Karpas-422 (cell line): ENCODE measurements around the gene AKAP10. TPM values are rescaled to one million over a fixed set of nuclear protein-coding genes. Genes with fewer than 3 reads are reported as not detected.
A peak's percentile ranks its signal among the peaks of the same experiment; 100 is the strongest.
"Not testable (repeated sequence)": the region's sequence is repeated elsewhere in the genome, so short reads cannot be mapped to it uniquely, and the experiment has no call there.

Experiments used
- DNase-seq: peaks from one replicate; pipeline ENCODE4 v3.0.0-alpha.2; 2015
- H2AFZ ChIP-seq: fragments of 200-600 bp; sonication (generic); 2 replicates; pipeline ENCODE4 v1.6.1; 2014; ENCODE audit warnings: antibody characterized with exemption, low read length, mixed read lengths
- H3K27ac ChIP-seq: fragments of 200-600 bp; sonication (generic); 2 replicates; pipeline ENCODE4 v1.5.1; 2014; ENCODE audit warnings: mild to moderate bottlenecking, low read length, moderate library complexity
- H3K27me3 ChIP-seq: fragments of 200-600 bp; sonication (generic); 2 replicates; pipeline ENCODE4 v1.6.1; 2014; ENCODE audit warnings: low read length, mixed read lengths
- H3K36me3 ChIP-seq: fragments of 200-600 bp; sonication (generic); 2 replicates; pipeline ENCODE4 v1.6.1; 2014; ENCODE audit warnings: low read length, mixed read lengths; ENCODE audit not compliant: insufficient read depth
- H3K4me1 ChIP-seq: fragments of 200-600 bp; sonication (generic); 2 replicates; pipeline ENCODE4 v1.6.1; 2014; ENCODE audit warnings: mild to moderate bottlenecking, low read length, mixed read lengths
- H3K4me2 ChIP-seq: fragments of 200-600 bp; sonication (generic); 2 replicates; pipeline ENCODE4 v1.6.1; 2014; ENCODE audit warnings: low read length, low read depth, mild to moderate bottlenecking; ENCODE audit not compliant: poor library complexity, severe bottlenecking
- H3K4me3 ChIP-seq: fragments of 200-600 bp; sonication (generic); 2 replicates; pipeline ENCODE4 v1.5.1; 2014; ENCODE audit warnings: mild to moderate bottlenecking, antibody characterized with exemption, low read length, mixed read lengths
- H3K79me2 ChIP-seq: fragments of 200-600 bp; sonication (generic); 2 replicates; pipeline ENCODE4 v1.6.1; 2014; ENCODE audit warnings: mild to moderate bottlenecking, low read length, mixed read lengths
- H3K9ac ChIP-seq: fragments of 200-600 bp; sonication (generic); 2 replicates; pipeline ENCODE4 v1.6.0; 2014; ENCODE audit warnings: low read length
- H3K9me2 ChIP-seq: fragments of 200-600 bp; sonication (generic), shearing (Covaris generic); replicated peaks from 2 replicates; pipeline ENCODE4 v1.6.0; 2014; ENCODE audit warnings: mild to moderate bottlenecking, low read length, moderate library complexity; ENCODE audit not compliant: insufficient read depth
- H3K9me3 ChIP-seq: fragments of 300-700, 200-600 bp; sonication (generic); 2 replicates; pipeline ENCODE4 v1.6.1; 2014; ENCODE audit warnings: low read length, mixed read lengths
- H4K20me1 ChIP-seq: fragments of 200-600 bp; sonication (generic); 2 replicates; pipeline ENCODE4 v1.6.1; 2014; ENCODE audit warnings: mild to moderate bottlenecking, antibody characterized with exemption, low read length, low read depth; ENCODE audit not compliant: insufficient read depth
- total RNA-seq: library from RNA; depleted of rRNA; stranded (reverse); fragments of >200 nt; shearing (Covaris generic); gene quantifications from 2 replicates; pipeline ENCODE4 v1.2.3, GENCODE V29; 2014; ENCODE audit warnings: low replicate concordance; rRNA removed

The AKAP10 gene, protein sequence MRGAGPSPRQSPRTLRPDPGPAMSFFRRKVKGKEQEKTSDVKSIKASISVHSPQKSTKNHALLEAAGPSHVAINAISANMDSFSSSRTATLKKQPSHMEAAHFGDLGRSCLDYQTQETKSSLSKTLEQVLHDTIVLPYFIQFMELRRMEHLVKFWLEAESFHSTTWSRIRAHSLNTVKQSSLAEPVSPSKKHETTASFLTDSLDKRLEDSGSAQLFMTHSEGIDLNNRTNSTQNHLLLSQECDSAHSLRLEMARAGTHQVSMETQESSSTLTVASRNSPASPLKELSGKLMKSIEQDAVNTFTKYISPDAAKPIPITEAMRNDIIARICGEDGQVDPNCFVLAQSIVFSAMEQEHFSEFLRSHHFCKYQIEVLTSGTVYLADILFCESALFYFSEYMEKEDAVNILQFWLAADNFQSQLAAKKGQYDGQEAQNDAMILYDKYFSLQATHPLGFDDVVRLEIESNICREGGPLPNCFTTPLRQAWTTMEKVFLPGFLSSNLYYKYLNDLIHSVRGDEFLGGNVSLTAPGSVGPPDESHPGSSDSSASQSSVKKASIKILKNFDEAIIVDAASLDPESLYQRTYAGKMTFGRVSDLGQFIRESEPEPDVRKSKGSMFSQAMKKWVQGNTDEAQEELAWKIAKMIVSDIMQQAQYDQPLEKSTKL
- 25.2 and 31.1 TPM in 2 replicates for total RNA-seq

DNA sequence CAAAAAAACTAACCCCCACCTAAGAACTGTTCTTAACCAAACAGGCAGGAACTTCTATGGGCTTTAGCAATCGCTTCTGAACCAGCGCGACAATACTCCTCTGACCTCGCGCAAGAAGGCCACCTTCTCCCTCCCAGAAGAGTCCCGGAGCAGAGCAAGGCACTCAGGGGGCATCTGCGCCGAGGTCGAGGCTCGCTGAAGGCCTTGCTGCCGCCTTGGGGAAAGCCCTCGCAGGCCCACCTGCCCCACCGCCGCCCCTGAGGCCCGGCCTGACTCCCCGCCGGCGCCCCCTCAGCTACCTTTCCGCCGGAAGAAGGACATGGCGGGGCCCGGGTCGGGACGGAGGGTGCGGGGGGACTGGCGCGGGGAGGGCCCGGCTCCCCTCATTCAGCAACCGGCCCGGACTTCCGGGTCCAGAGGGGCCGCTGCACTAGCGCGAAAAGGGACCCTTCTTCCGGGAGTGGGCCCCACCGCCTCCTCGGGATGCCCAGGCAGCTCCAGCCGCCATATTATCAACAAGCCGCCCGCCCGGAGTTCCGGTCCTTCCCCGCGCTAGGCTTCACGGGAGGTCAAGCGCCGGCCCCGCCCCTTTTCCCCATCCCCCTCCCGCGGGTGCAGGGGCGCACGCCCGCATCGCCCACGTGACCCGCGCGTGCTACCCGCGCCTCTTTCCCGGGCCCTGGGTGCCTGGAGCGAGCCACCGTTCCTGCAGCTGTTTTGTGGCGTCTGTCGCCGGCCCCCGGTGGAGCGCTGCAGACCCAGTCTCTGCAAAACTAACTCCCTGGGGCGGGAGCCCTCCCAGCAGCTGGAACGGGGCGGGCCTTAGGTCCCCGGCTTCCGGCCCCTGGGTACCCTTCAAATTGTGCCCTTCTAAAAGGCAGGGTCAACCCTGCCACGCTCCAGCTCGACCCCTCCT is at the start of gene AKAP10:
Gene AKAP10, minus strand, starts transcription at position 536 of the 916 bp plus-strand sequence. Its CDS starts 149 bp downstream, at position 387.
- no peaks in the 10 kb centered on the region for H3K9me3 ChIP-seq
- peak within 1 kb of the TSS; percentile 92 for H3K9ac ChIP-seq
- H4K20me1 ChIP-seq, result peaks cover 5% of the 10 kb centered on the region; the same call in 1 of the 2 replicates
- peak within 1 kb of the TSS; percentile 71 for H3K4me2 ChIP-seq
- H3K4me1 ChIP-seq, result peaks cover 27% of the 10 kb centered on the region
- H3K4me3 ChIP-seq, result peak within 1 kb of the TSS; percentile 91
- H3K9me2 ChIP-seq, result no peaks in the 10 kb centered on the region
- peaks cover 50% of the 10 kb centered on the region for H3K79me2 ChIP-seq
- H2AFZ ChIP-seq, result peak within 1 kb of the TSS; percentile 77; the same call in 1 of the 2 replicates
- peak; percentile 97 for DNase-seq
- peaks cover 21% of the 10 kb centered on the region; the same call in 1 of the 2 replicates for H3K36me3 ChIP-seq
- no peaks in the 10 kb centered on the region for H3K27me3 ChIP-seq
- peak within 1 kb of the TSS; percentile 65 for H3K27ac ChIP-seq

DNA sequence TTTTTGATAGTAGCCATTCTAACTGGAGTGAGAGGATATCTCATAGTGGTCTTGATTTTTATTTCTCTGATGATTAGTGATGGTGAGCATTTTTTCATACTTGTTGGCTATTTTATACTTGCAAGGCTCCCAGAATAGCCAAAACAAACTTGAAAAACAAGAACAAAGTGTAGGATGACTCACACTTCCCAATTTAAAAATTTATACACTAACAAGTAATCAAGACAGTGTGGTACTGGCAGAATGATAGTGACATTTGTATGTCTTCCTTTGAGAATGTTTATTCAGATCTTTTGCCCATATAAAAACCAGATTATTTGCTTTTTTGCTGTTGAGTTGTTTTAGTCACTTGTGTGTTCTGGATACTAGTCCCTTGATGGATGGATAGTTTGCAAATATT is 49.3 kb upstream of the AKAP10 start:
- no peaks in the 10 kb centered on the region for H3K4me1 ChIP-seq
- no peak overlapping the region for H2AFZ ChIP-seq
- no peaks in the 10 kb centered on the region for H3K36me3 ChIP-seq
- DNase-seq, result no peak
- H3K9ac ChIP-seq, result no peak overlapping the region
- H4K20me1 ChIP-seq, result no peaks in the 10 kb centered on the region
- no peaks in the 10 kb centered on the region for H3K27me3 ChIP-seq
- no peaks in the 10 kb centered on the region for H3K9me3 ChIP-seq
- no peak overlapping the region for H3K4me3 ChIP-seq
- no peak overlapping the region for H3K4me2 ChIP-seq
- H3K9me2 ChIP-seq, result no peaks in the 10 kb centered on the region
- no peaks in the 10 kb centered on the region for H3K79me2 ChIP-seq
- no peak overlapping the region for H3K27ac ChIP-seq

DNA sequence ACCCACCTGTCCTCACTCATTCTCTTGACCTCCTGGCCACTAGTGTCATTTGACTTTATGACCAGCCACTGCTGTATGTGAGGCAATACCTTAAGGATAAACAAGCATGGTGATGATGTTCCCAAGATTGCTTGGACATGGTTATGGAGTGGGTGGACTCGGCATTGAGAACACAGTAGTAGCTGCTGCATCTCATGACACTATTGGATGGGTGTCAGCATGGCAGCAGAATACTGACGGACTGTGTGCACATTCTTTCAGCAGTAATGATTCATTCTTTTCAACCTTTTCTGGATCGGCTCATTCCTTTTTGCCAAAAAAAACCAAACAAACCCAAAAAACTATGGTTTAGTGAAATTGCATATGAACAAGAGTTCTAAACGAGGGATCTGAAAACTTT is 45.1 kb upstream of the AKAP10 start:
- DNase-seq, result no peak
- Histone ChIP-seq H3K9ac (no peak overlapping the region), H2AFZ (no peak overlapping the region), H3K27ac (no peak overlapping the region), H3K79me2 (no peaks in the 10 kb centered on the region), H3K4me3 (no peak overlapping the region), H3K4me2 (no peak overlapping the region), H3K36me3 (no peaks in the 10 kb centered on the region), H3K9me2 (no peaks in the 10 kb centered on the region), H3K9me3 (no peaks in the 10 kb centered on the region), H3K4me1 (no peaks in the 10 kb centered on the region), H3K27me3 (no peaks in the 10 kb centered on the region), H4K20me1 (no peaks in the 10 kb centered on the region)

DNA sequence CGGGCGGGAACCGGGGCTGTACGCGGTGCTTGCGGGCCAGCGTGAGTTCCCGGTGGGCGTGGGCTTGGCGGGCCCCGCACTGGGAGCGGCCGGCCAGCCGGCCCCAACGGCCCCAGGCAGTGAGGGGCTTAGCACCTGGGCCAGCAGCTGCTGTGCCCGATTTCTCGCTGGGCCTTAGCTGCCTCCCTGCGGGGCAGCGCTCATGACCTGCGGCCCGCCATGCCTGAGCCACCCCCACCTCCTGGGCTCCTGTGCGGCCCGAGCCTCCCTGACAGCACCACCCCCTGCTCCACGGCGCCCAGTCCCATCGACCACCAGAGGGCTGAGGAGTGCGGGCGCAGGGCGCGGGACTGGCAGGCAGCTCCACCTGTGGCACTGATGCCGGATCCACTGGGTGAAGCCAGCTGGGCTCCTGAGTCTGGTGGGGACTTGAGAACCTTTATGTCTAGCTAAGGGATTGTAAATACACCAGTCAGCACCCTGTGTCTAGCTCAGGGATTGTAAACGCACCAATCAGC is 38.9 kb upstream of the AKAP10 start:
- not testable (repeated sequence) for H3K4me3 ChIP-seq, H4K20me1 ChIP-seq, H3K79me2 ChIP-seq, DNase-seq, H2AFZ ChIP-seq, H3K27ac ChIP-seq, H3K36me3 ChIP-seq, H3K4me1 ChIP-seq, H3K9ac ChIP-seq, H3K27me3 ChIP-seq, H3K9me2 ChIP-seq, H3K9me3 ChIP-seq, H3K4me2 ChIP-seq

DNA sequence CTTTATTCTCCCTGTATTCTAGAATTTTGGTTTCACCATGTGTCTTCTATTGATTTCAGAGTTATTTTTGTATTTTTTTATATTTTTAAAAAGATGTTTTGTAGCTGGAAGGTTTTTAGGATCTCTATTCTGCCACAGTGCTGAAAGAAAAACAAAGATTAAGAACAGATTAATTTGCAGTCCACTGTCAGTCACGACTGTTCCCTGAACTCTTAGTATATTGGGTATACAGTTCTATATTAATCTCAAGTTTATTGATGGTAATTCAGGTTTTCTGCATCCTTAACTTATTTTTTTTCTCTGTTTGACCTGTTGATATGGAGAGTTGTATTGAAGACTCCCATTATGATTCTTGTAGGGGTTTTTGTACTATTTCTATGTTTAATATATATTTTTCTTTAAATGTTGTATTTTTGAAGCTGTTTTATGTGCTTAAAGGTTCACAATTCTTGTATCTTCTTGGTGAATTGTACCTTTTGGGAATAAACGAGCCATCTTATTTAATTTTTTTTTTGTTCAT is 34.4 kb upstream of the AKAP10 start:
- Histone ChIP-seq H3K4me3 (no peak overlapping the region), H3K36me3 (no peaks in the 10 kb centered on the region), H4K20me1 (no peaks in the 10 kb centered on the region), H3K9me2 (no peaks in the 10 kb centered on the region), H3K27ac (no peak overlapping the region), H3K9me3 (no peaks in the 10 kb centered on the region), H3K79me2 (no peaks in the 10 kb centered on the region), H3K4me1 (peaks cover 4% of the 10 kb centered on the region), H3K27me3 (no peaks in the 10 kb centered on the region), H2AFZ (no peak overlapping the region), H3K9ac (no peak overlapping the region), H3K4me2 (no peak overlapping the region)
- no peak for DNase-seq

DNA sequence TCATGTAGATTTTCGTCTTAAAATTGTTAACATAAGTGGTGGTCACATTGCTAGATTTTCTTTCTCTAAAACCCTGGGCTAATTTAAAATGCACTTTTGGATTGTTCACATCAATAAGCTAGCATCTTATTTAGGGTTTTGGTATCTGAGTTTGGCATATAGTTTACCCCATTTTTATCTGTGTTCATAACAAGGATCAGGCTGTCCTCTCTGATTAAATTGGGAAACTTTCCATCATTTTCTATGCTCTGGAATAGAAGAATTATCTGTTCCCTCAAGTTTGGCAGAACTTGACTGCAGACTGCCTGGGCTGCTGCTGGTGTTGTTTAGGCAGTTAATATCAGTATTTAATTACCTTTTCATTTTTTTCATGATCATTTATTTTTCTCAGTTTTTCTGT is 33.3 kb upstream of the AKAP10 start:
- Histone ChIP-seq H3K9me2 (no peaks in the 10 kb centered on the region), H3K27me3 (no peaks in the 10 kb centered on the region), H3K4me3 (no peak overlapping the region), H3K27ac (no peak overlapping the region), H3K9me3 (no peaks in the 10 kb centered on the region), H3K36me3 (no peaks in the 10 kb centered on the region), H2AFZ (no peak overlapping the region), H3K79me2 (no peaks in the 10 kb centered on the region), H3K9ac (no peak overlapping the region), H3K4me1 (peaks cover 4% of the 10 kb centered on the region), H3K4me2 (no peak overlapping the region), H4K20me1 (no peaks in the 10 kb centered on the region)
- no peak for DNase-seq

DNA sequence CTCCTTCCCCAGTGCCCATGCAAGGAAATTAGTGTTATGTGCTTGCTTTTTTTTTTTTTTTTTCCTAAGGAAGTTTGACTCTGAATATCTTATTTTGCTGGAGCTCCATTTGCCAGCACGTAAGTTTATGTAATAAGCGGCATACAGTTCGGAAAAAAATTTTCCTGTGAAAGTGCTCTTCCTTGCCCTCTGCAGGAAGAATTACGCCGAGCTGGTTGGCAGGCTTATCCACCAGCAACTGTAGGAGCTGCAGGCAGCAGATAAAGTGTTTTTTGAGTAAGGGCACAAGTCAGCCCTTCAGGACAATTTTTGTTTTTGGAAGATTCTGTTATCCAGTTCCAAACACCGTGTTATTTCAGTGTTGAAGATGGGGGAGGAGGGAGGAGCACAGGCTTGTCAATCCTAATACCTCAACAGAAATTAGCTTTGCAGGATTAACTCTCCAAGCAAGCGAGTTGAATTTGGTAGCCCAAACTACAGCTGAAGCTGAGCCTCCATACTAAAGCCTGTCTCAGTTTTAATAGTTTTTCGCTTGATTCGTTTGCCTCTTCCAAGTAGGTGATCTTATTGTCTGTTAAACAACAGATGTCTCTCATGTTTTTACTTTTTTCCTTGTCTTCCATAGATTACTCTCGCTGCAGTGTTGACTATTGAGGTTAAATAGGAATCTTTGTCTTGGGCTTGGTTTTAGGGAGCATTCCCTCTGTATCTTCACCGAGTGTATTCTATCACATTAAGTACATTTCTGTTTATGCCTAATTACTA is 32.7 kb upstream of the AKAP10 start:
- Histone ChIP-seq H3K9ac (no peak overlapping the region), H3K27me3 (no peaks in the 10 kb centered on the region), H3K4me1 (peaks cover 4% of the 10 kb centered on the region), H3K36me3 (no peaks in the 10 kb centered on the region), H3K79me2 (no peaks in the 10 kb centered on the region), H3K27ac (no peak overlapping the region), H3K9me3 (no peaks in the 10 kb centered on the region), H2AFZ (no peak overlapping the region), H4K20me1 (no peaks in the 10 kb centered on the region), H3K9me2 (no peaks in the 10 kb centered on the region), H3K4me3 (no peak overlapping the region), H3K4me2 (no peak overlapping the region)
- DNase-seq, result no peak
